ENCODE data around the gene ALOX5AP. TPM values are rescaled to one million over a fixed set of nuclear protein-coding genes. Genes with fewer than 3 reads are reported as not detected.
A peak's percentile ranks its signal among the peaks of the same experiment; 100 is the strongest.

The ALOX5AP gene
- total and polyA plus RNA-seq, 10 of the 15 experiments (the other 5 are each of a cell fraction or from before 2014, with no cell fraction given): 45.9 to 426 (median 109) TPM

DNA sequence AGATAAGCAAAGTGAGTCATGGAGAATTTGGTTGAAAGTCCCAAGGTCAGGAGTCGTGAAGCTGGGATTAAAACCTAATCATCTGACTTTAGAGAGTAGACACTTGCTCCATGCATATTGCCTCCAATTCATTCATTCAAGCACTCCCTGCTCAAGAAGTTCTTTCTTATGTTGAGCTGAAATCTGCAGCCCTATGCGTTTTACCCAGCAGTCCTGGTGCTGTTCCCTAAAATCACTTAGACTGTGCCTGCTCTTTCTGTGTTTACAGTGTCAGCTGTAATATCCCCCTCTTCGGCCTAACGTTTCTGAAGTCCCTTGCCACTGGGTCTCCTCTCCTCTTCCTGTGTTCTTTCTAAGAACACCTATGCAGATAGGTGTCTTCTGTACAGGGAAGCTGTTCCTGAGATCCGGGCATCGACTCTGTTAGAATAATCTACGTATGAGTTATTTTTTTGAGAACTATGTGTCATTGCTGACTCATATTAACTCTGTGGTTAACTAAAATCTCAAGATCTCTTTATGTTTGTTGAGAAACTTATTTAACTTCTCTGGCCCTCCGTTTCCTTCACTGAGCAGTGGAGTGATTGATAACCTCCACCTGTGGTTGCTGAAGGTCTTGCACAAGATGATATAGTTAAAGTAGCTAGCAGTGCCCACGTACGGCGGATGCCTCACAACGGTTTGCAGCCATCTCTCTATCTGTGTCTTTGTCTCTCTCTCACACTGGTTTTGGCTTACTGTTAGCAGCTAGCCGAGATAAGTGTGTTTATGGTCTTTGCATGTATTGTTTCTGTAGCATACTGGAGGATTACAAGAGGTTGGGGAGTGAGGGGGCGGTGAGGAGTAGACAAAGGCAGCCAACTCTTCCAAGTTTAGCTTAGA lies 4.7 kb downstream of the ALOX5AP start (continued):
- TF ChIP-seq, protein P1, sequence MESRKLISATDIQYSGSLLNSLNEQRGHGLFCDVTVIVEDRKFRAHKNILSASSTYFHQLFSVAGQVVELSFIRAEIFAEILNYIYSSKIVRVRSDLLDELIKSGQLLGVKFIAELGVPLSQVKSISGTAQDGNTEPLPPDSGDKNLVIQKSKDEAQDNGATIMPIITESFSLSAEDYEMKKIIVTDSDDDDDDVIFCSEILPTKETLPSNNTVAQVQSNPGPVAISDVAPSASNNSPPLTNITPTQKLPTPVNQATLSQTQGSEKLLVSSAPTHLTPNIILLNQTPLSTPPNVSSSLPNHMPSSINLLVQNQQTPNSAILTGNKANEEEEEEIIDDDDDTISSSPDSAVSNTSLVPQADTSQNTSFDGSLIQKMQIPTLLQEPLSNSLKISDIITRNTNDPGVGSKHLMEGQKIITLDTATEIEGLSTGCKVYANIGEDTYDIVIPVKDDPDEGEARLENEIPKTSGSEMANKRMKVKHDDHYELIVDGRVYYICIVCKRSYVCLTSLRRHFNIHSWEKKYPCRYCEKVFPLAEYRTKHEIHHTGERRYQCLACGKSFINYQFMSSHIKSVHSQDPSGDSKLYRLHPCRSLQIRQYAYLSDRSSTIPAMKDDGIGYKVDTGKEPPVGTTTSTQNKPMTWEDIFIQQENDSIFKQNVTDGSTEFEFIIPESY (IDR thresholded peaks at IDR 0.05): no peak
- TF ChIP-seq RBBP5 (conservative IDR thresholded peaks at IDR 0.05) (no peak), NBN (IDR thresholded peaks at IDR 0.05) (peak; percentile 32; the same call in 1 of the 2 replicates), CBX5 (IDR thresholded peaks at IDR 0.05; ENCODE audit: low read depth) (no peak), NRF1 (conservative IDR thresholded peaks at IDR 0.05; ENCODE audit: low read depth, low read length) (no peak), HDAC2 (IDR thresholded peaks at IDR 0.05) (no peak), PAX5 (IDR thresholded peaks at IDR 0.05; ENCODE audit: borderline replicate concordance, low read depth, low read length) (peak; percentile 17; the same call in 1 of the 2 replicates), CHD1 (IDR thresholded peaks at IDR 0.05; ENCODE audit: low read depth, low read length) (no peak), ZNF274 (IDR thresholded peaks at IDR 0.05; ENCODE audit: insufficient read depth, insufficient read length) (no peak), ZNF622 (IDR thresholded peaks at IDR 0.05) (no peak), CREM (IDR thresholded peaks at IDR 0.05; ENCODE audit: low read depth) (peak; percentile 60; the same call in 1 of the 2 replicates), RCOR1 (conservative IDR thresholded peaks at IDR 0.05; ENCODE audit: low read depth, low read length) (no peak), ZSCAN29 (IDR thresholded peaks at IDR 0.05) (no peak), SP1 (IDR thresholded peaks at IDR 0.05; ENCODE audit: low read depth, low read length) (no peak), BHLHE40 (IDR thresholded peaks at IDR 0.05; ENCODE audit: borderline replicate concordance in 1 of 2, low read depth in 2 of 2, low read length in 1 of 2) (no peak), NFYB (IDR thresholded peaks at IDR 0.05; ENCODE audit: insufficient read depth, low read depth, low read length) (no peak), SIX5 (IDR thresholded peaks at IDR 0.05; ENCODE audit: low read depth, low read length, severe bottlenecking) (no peak)
- TF ChIP-seq, protein P2, sequence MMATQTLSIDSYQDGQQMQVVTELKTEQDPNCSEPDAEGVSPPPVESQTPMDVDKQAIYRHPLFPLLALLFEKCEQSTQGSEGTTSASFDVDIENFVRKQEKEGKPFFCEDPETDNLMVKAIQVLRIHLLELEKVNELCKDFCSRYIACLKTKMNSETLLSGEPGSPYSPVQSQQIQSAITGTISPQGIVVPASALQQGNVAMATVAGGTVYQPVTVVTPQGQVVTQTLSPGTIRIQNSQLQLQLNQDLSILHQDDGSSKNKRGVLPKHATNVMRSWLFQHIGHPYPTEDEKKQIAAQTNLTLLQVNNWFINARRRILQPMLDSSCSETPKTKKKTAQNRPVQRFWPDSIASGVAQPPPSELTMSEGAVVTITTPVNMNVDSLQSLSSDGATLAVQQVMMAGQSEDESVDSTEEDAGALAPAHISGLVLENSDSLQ (IDR thresholded peaks at IDR 0.05): peak; percentile 79
- TF ChIP-seq, protein P3, sequence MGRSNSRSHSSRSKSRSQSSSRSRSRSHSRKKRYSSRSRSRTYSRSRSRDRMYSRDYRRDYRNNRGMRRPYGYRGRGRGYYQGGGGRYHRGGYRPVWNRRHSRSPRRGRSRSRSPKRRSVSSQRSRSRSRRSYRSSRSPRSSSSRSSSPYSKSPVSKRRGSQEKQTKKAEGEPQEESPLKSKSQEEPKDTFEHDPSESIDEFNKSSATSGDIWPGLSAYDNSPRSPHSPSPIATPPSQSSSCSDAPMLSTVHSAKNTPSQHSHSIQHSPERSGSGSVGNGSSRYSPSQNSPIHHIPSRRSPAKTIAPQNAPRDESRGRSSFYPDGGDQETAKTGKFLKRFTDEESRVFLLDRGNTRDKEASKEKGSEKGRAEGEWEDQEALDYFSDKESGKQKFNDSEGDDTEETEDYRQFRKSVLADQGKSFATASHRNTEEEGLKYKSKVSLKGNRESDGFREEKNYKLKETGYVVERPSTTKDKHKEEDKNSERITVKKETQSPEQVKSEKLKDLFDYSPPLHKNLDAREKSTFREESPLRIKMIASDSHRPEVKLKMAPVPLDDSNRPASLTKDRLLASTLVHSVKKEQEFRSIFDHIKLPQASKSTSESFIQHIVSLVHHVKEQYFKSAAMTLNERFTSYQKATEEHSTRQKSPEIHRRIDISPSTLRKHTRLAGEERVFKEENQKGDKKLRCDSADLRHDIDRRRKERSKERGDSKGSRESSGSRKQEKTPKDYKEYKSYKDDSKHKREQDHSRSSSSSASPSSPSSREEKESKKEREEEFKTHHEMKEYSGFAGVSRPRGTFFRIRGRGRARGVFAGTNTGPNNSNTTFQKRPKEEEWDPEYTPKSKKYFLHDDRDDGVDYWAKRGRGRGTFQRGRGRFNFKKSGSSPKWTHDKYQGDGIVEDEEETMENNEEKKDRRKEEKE (IDR thresholded peaks at IDR 0.05): no peak
- TF ChIP-seq, protein P4, sequence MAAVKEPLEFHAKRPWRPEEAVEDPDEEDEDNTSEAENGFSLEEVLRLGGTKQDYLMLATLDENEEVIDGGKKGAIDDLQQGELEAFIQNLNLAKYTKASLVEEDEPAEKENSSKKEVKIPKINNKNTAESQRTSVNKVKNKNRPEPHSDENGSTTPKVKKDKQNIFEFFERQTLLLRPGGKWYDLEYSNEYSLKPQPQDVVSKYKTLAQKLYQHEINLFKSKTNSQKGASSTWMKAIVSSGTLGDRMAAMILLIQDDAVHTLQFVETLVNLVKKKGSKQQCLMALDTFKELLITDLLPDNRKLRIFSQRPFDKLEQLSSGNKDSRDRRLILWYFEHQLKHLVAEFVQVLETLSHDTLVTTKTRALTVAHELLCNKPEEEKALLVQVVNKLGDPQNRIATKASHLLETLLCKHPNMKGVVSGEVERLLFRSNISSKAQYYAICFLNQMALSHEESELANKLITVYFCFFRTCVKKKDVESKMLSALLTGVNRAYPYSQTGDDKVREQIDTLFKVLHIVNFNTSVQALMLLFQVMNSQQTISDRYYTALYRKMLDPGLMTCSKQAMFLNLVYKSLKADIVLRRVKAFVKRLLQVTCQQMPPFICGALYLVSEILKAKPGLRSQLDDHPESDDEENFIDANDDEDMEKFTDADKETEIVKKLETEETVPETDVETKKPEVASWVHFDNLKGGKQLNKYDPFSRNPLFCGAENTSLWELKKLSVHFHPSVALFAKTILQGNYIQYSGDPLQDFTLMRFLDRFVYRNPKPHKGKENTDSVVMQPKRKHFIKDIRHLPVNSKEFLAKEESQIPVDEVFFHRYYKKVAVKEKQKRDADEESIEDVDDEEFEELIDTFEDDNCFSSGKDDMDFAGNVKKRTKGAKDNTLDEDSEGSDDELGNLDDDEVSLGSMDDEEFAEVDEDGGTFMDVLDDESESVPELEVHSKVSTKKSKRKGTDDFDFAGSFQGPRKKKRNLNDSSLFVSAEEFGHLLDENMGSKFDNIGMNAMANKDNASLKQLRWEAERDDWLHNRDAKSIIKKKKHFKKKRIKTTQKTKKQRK (IDR thresholded peaks at IDR 0.05; ENCODE audit: low read depth, low read length): no peak

Data from GM12878 (cell line).